NCI-H1105 (cell line): Measurements from ENCODE around the gene FOXP1.
A peak's percentile ranks its signal among the peaks of the same experiment; 100 is the strongest.
"Not testable (repeated sequence)": the region's sequence is repeated elsewhere in the genome, so short reads cannot be mapped to it uniquely, and the experiment has no call there.

Source experiments
- DNase-seq: peaks from one replicate; lab custom pipeline; 2025; lab: John Stamatoyannopoulos, UW

The FOXP1 gene

DNA sequence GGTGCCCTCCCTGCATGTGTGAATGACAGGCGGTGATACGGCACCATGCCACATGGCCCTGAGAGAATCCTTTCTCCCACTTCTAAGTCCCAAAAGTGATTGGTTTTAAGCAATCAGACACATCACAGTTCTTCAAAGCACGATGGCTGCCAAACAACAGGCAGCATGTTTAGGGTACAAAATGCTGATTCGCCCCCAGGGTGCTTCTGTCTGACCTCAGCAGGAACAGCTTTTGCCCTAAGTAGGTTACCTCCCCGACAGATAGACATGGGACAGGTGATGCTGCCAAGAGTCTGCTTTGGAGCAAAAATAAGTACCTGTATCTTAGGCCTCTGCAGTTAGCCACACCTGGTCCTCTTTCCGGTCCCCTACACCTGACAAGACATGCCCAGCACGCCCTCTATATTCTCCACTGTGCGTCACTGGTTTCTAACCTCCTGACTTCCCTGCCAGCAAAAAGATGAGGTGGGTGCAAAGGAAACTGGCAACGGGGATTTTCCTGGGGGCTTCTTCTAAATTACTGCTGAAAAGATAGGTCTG is 549.8 kb downstream of the FOXP1 start:
- no peak for DNase-seq

DNA sequence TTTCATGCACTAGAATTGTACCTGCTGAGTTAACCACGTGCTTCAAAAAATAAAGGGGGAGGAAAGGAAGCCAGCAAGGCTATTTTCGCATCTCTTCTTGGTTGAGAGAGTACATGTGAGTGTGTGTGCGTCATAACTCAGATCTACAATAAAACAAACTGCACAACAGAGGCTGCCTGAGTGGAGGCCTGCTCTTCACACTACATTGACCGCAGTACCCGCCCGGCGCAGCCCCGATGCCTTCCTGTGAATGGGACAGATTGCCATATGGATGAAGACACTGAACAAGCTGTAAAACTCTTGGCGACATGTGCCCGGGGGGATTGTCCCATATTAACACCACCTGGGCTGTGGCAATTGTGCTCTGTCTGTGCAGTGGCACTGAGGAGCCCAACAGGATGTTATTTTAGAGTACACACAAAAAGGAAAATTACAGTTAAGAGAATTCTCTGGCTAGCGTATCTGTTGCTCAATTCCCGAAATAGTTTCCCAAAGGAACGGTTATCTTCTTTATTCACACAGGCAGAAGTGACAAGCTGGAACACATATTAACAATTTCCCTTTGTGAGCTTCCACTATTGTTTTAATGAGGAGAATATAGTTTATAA is 551.5 kb downstream of the FOXP1 start:
- DNase-seq = no peak

DNA sequence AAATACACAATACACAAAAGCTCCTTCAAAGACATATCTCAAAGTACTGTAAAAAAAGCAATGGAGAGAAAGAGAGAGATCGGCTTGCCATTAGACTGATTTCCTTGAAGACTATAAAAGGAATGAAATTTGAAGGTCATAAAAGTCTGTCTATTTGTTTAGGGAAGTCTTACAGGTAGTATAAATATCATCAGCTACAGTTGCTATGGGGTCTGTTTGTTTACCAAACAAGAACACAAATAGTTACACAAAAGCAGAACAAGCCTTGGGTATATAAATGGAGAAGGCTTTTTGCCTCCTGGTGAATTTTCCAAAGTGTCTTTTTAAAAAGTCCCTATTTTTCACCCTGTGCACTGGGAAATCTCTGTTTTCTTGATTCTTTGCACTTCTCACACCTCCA is 552.3 kb downstream of the FOXP1 start:
- DNase-seq = no peak

DNA sequence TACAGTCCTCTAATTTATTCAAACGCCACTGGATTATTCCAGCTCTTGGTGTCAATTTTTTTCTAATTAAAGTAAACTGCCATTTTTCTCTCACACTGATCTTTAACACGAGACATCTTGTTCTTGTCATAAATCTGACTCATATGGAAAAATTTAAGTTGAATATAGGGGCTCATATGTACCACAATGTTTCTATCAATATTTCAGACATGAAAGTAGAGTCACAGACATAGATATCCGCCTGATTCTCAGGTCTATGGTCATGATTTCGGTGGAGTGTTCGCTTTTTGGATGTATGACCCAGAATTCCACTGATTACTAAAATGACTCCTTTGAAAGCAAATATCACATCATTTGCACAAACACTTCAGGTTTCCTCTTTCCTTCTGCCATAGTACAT is 552.8 kb downstream of the FOXP1 start:
- DNase-seq = no peak

DNA sequence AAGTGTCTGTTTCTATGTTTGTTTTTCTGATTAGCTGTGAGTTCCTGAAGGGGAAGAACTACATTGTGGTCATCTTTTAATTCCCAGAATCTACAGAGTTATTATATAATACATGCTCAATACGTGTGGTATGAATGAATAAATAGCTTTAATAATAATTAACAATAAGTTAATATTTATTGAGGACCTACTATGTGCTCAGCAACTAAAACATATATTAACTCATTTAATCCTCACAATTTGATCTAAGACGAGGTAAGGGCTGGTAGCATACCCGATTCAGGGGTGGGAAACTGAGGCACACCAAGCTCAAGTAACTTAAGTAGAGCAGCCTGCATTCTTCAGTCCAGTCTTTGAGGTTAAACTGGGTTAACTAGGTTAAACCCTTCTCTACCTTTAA is 553.8 kb downstream of the FOXP1 start:
- DNase-seq = no peak

DNA sequence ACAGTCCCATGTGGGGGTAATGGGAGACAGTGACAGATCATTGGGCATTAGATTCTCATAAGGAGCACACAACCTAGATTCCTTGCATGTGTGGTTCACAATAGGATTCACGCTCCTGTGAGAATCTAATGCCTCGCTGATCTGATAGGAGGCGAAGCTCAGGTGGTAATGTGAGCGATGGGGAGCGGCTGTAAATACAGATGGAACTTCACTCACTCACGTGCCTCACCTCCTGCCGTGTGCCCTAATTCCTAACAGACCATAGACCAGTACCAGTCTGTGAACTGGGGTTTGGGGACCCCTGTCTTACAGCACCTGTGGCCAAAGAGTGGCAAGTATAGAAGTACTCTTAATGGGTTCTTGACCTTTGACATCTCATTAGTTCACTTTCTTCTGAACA is 554.7 kb downstream of the FOXP1 start:
- DNase-seq = no peak

DNA sequence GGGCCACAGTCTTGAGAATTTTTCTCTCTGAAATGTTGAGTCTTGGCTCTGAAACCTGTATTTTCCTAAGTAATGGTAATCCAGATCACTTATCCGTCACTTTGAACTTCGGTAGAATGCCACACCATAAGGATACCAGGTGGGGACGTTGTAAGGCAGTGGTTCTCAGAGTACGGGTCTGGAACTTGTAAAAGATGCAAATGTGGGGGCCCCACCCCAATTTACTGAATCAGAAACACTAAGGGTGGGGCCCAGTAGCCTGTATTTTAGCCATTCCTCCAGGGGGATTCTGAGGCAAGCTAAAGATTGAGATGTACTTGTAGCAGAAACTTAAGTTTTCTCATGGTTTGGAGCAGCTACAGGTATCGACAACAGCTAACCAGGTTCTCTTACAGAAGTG is 555.3 kb downstream of the FOXP1 start:
- no peak for DNase-seq

DNA sequence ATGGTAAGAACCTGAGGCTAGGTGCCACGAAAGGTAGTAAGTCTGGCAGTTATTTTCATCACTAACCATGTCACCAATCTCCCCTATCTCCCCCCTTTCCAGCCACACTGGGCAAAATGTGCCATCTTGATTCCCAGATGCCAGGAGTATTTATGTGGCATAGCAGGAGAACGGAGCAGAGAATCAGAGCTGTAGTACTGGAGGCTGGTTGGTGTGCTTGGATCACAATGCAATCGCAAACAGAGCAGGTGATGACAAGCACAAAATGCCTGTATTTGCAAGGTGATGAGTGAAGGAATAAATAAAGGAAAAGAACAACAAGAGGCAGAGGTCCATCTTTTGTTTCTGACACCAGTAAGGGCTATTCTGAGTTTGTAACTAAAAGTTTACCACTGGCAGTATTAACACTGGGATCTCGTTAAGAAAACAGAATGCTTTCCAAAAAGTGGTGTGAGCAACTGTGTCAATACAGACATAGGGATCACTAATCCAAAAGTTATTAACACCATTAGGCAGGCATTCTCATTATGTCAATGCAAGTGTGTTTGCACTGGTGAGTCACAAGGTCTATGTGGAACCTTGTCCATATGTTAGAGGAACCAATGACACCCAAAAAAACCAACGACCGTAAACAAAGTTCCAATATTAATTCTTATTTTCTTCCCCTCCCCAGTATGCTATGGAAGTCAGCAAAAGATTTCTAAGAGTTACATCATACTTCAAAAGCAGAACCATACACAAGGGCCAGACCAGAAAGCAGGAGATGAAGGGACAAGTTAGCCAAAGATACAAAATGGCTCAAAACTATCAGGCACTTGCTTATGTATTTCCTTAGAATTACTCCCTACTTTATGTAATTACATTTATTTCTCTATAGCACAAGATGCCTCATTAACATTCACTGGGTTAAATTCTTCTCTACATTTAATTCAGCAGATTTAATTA is 556.6 kb downstream of the FOXP1 start:
- DNase-seq = no peak

DNA sequence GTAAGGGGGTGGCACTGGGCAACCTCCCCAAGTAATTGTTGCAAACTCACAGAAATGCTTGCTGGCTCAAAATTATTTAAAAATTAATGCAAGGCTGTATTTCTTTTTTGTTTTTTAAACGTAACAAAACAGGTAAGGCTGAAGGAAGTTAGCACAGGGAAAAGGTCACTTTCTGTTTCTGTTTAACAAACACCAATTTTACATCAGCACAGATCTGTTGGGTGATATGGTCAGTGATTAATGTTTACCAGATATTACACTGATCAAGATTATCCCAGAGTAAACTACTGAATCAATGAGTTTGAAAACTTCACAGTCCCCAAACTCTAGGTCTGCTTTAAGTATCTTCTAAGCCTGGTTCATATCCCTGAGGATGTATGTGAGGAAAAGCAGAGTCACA is 558.0 kb downstream of the FOXP1 start:
- no peak for DNase-seq

DNA sequence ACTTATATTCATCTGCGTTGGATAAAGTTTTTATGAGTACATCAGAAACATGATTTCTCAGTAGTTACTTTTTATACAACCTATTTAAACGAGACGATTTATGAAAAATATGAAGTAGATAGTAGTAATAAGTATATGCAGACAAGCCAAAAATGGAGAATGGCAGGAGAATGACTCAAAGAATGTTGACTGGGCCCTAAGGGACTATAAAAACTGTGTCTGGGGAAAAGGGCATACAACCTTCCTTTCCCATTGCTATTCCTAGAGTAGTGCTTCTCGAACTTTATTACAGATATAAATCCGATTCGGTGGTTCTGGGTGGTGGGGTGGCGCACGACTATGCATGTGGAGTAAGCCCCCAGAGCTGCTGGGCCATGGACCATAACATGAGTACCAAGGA is 558.5 kb downstream of the FOXP1 start:
- DNase-seq = no peak

DNA sequence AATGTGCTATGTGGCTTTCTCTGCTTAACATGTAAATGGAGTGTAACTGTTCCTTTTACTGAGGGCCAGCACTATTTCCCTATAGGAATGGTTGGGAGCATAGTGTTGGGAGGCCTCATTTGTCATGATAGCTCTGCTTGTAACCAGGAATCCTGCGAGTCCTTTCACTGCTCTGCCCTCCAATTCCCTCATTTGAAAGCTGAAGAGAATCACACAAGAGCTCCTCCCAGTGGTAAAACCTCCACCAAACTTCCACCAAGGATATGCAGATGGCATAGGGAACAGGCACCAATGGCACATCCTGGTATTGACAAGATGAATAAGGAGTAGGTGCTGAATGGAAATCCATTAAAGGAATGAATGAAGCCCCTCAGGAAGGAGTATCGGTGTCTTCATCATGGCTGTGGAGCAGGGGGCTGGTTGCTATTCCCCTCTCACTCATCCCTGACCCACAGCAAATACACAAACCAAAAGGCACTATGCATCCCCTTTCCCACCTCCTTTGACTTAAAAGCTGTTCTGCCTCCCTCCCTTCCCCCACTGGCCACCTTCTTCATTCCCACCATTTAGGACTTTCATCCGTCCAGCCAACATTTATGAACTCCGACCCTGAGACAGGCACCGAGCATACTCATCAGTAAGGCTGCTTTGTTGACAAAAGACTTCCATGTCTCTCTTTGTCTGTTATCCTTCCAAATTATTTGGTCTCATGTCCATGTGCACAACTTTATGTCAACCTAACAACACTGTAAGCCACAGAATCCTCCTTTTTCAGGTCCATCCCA is 560.8 kb downstream of the FOXP1 start:
- DNase-seq = no peak

DNA sequence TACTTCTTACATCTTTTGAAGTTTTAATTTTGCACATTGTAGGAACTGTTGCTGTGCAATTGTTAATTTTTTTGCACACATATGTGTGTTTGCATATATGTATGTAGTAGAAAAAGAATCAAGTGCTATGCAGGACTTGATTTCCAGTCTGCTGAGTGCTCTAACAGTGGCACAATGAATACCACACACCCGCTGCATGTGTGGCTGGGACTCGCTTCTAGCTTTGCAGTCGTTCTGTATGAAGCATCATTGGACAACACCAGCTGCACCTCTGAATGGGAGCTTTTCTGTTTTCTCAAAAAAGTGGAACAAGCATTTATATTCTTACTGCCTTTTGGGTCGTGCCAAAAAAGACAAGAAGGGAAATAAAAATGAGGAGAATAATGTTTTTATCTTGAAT is 564.7 kb downstream of the FOXP1 start:
- no peak for DNase-seq

DNA sequence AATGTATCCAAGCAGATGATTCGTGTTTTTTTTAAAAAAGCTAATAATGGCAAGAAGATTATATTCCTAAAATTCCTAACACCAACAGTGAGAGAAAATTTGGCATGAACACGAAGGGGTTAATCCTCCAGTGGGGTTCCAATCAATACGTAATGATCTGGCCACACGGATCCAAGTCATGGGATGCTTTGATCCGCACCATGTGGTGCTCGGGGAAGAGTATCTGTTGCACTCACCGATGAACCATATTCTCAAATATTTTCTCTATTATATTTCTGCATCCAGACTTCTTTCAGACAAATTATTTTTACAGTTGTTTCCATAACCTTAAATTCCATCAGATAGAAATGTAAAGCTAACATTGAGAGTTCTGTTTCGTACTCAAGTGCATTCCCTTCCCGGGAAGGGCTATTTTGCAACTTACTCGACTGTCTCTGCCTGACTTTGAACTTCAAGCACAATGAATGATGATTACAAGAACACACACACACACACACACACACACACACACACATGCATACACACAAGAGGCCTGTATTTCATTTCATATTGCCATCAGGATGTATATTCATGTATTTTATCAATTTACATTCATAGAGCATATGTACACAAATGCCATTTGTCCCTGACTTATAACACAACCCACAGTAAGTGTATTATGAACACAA is 567.2 kb downstream of the FOXP1 start:
- DNase-seq = no peak

DNA sequence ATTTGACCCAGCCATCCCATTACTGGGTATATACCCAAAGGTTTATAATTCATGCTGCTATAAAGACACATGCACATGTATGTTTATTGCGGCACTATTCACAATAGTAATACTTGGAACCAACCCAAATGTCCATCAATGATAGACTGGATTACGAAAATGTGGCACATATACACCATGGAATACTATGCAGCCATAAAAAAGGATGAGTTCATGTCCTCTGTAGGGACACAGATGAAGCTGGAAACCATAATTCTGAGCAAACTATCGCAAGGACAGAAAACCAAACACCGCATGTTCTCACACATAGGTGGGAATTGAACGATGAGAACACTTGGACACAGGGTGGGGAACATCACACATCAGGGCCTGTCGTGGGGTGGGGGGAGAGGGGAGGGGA is 568.9 kb downstream of the FOXP1 start:
- DNase-seq = not testable (repeated sequence)

DNA sequence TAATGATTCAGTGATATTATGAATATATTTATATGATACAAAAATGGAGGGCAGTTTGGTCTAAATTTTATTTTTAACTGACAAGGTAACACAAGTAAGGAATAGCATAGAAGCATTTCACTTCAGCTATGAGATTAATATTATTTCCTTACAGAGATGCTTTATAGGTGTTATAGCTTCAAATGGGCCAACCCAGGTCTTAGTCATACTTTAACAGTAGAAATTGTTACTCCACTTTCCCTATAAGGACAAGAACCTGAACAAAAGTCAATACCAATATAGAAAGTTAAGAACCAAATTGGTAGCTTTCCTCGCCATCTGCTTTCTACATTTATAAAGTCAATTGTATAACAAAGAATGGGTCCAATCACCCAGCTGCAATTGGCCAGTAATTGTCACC is 570.6 kb downstream of the FOXP1 start:
- DNase-seq = no peak

DNA sequence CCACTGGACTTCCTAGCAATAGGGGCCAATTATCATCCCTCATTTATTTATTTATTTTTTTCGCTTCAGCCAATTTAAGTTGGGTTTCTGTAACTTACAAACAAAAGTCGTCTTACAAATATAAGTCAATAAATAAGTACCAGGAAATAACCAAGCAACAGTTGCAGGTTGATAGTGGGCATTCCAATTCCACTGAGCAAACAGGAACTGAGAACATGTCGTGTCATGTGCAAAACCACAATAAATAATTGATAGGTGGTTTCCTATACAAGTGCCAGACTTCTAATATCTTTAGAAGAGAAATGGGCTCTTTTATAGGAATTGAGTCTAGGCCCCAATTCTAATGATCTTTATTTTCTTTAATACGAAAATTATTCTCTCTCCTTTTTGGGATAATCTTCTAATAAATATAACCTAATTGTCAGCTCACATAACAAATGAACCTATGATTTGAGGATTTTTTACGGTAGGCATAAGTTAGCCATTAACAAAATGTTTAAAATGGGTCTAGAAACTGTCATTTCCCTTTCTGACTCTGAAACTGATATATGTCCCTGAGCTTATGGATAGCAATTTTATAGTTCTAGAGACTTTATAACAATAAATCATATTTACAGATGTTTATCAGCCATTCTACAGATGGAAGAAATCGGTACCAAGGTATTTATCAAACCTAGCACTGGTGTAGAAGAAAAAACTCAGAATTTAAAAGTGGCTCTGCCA is 571.8 kb downstream of the FOXP1 start:
- no peak for DNase-seq

DNA sequence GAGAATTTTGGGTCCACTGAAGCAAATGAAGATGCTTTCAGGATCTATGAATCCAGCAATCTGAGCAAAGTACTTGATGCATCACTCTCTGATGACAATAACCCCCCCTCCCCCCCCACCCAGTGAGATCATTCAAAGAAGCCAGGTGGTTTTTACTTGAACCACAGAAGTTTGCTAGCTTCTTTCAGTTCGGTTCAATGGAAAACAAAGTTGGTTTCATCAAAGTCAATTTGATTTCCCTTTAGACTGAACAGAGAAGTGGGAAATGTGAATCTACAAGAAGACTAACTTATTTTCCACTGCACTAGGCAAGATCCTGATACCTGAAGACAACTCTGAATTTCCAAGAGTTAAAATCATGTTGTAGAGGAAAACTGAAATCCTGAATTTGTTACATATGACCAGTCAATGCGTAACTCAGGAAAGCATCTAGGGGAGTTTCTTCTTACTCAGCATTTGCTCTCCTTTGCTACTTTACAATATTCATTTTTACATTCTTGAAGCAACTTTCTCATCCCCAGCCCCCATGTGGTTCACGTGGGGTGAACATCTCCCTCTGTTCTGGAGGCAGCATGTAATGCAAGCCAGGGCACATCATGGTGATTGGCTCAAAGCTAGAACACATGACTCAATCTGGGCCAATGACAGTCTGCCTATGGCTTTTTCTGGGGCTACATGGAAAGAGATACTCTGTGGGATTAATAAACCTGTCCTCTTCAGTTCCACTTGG is 572.6 kb downstream of the FOXP1 start:
- DNase-seq = no peak

DNA sequence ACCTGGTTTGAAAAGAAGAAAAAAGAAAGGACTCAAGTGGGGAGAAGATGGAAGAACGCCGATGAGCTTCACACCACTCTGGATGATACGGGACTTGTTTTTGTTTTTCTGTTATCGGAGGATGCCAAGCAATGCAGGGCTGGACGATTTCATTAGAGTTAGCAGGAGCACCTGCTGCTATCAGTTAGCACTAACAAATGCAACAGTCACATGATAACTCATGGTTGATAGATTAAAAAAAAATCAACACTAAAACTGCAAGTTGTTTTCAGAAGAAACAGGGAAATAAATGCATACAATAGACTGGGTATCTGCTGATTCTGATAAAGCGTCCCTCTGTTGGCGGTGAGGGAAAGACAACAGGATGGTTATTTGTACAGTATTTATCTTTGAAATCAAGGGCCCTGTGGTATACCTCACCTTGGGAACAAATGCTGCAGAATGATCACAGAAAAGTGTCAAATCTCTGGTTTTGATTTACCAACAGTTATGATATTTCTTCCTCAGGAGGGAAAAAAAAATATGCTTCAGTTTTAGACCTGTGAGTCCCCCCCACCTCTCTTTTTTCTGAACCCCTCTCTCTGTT is 575.1 kb downstream of the FOXP1 start:
- DNase-seq = no peak

DNA sequence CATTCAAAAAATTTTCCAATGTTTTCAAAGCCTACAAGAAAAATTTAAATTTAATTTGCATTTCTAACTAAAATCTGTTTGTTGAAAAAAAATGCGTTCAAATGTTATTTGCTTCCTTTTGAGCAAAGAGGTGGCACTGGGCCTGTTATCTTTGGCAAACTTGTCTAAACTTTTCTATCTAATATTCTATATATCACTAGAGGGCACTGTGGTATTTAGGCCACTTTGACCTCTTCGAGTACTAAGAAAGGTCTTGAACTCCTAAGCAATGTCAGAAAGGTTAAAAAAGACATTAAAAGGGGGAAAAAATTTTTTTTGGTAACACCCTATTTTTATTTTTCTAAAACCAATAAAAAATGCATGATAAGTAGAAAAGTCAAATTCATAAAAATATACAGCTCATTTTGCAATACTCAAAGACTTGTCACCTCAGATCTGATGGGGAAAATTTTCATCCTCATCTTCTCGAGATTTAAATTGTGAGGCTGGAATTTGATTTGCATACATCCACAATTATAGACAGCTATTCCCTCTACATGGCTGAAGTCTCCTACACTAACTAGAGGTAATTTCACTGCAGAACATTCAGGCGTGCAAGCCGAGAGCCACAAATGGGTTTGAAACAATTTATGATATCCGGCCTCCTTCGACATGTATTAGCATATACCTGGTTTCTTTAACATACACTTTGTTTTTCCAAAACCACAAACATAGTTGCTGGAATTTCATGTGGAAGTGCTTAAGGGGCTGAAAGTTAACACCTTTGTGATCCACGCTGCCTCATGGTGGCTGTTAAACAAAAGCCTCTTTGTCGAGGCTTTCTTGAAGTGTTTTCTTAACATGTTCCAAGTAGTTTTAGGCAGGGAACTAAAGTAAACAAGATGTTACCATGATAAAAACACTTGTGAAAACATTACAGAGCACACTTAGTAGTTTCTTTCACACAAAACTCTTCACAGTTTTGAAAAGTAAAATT is 576.4 kb downstream of the FOXP1 start:
- peak; percentile 24 for DNase-seq
